GM12872 (cell line): ENCODE data around the gene PLCB1.

Experiments
- TF ChIP-seq, protein P1 (sequence below): IDR thresholded peaks from 3 replicates; pipeline ENCODE4 v1.5.1; 2011; ENCODE audit warnings: low read depth, mild to moderate bottlenecking, low read length, moderate library complexity; ENCODE audit not compliant: insufficient read depth

Gene PLCB1

DNA sequence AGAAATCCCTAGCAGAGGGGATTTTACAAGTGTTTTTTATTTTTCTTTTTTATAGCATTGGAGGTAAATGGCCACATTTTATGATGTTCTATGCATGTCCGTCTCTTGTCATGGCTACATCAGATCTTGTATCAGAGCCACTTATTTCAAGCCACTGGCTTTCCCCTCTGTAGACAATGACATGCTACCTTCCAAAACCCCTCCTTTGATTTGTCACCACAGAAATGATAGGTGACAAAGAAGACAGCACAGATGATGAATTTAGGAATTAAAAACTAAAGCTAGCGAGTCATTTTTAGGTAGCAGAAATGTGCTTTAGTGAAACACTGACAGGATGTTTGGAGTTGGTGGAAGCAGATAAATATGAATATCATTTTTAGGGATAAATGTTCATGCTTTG lies 20.8 kb downstream of the PLCB1 start:
- TF ChIP-seq, protein P1, sequence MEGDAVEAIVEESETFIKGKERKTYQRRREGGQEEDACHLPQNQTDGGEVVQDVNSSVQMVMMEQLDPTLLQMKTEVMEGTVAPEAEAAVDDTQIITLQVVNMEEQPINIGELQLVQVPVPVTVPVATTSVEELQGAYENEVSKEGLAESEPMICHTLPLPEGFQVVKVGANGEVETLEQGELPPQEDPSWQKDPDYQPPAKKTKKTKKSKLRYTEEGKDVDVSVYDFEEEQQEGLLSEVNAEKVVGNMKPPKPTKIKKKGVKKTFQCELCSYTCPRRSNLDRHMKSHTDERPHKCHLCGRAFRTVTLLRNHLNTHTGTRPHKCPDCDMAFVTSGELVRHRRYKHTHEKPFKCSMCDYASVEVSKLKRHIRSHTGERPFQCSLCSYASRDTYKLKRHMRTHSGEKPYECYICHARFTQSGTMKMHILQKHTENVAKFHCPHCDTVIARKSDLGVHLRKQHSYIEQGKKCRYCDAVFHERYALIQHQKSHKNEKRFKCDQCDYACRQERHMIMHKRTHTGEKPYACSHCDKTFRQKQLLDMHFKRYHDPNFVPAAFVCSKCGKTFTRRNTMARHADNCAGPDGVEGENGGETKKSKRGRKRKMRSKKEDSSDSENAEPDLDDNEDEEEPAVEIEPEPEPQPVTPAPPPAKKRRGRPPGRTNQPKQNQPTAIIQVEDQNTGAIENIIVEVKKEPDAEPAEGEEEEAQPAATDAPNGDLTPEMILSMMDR = no peak

DNA sequence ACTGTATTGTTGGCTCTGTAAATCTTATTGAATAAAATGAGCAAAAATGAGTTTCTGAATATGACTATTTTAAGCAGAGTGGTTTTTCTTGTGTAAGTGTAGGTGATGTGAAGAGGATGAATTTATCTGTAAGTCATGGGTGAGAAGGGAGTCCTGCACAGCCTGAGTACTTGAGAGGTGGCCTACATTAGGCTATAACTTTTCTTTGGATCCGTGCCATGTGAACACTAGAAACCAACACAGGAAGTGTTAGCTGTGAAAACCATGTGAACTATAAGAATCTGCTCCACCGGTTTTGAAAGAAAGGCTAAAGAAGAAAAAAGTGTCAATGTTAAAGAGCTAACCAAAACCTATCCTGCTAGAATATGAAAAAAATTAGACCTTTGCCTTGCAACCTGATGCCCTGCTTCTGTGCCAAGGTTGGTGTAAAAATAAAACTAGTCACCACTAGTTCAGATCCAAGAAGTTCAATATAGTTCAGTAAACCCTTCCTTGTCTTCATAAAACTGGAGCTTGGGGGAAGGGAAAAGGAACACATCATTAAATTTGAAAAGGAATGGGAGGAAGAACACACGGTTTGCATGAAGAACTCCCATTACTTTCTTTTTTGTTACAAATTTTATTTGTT lies 21.3 kb downstream of the PLCB1 start:
- TF ChIP-seq, protein P1 = no peak

DNA sequence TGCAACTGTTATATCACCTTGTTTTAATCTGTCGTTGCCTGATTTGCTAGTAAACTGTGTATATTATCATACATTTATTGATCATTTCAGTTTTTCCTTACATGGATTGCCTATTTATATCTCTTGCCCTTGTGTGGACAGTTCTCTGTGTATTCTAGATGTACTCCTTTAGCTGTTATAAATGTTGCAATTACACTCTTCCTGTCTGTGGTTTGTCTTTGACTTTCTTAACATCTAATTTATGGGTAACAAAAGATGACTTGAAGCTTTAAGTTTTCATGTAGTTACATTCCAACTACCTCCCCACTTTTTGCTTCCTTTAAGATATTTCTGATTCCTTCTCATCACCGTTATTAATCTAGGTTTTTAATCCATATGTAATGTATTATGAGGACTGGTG lies 22.6 kb downstream of the PLCB1 start:
- TF ChIP-seq, protein P1 = no peak

DNA sequence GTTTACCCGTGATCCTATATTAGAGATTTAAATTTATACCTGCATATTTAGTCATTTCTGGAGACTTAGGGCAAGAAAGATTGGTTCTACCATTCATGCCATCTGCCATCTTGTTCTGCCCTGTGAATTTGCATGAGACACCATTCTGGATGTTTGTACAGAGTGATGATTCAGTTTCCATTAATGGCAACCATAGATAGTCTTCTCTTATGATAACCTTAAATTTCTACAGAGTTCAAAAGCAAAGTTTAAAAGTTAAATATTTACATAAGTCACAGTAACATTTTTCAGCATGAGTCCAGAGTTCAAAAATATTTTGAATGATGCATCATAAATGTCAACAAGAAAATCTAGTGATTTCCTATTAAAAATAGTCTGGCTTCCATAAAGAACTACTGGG lies 23.2 kb downstream of the PLCB1 start:
- TF ChIP-seq, protein P1 = no peak

DNA sequence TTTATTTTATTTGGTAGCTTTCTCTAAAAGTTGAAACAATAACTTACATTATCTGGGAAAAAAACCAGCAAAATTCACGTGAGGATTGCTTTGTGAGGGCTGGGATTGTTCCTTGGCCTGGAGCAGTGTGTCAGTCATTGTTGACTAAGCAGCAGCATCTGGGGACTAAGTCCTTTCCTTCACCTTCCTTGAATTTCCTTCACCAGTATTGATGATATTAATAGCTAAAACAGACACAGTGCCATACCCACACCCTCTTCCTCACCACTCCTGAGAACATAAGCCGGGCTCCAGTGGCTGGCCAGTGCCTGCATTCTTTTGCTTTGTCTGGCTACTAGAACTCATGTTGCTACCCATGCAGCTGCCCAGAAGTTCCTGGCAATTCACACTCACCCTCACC lies 23.7 kb downstream of the PLCB1 start:
- TF ChIP-seq, protein P1 = no peak

DNA sequence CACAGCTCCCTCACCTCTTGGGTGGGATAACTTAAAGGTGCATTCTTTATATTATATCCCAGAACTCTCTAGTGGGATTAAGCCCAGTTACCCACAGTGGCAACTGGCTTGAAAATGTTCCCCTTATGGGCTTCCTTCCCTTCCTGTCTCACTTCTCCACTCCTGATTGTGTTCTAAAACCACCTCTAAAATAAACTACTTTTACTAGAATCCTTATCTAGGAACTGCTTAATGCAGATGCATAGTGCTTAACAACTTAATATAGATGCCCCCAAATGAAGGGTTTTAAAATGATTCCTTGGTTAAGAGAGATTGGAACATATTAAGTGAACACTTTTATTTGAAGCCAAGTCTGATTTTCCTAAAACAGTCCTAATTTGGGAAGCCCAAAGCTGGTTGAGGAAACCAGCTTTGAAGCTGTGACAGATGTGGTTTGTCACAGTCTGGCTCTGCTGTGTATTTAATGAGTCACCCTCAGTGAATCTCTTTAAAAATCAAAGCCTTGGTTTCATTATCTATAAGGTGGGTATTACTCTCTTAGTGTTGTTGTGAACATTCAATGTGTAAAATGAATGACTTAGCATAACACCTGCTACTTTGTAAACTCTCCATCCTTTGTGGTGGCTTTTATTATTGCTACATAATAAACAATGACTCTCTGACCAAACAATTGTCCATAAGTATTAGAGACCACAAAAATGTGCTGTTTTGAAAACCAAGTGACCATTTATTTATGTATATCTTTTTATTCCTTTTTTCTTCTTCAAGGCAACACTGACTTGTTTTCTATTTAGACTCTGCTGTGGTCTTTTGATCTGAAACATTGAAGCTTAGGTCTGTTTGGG lies 24.4 kb downstream of the PLCB1 start:
- TF ChIP-seq, protein P1 = no peak

DNA sequence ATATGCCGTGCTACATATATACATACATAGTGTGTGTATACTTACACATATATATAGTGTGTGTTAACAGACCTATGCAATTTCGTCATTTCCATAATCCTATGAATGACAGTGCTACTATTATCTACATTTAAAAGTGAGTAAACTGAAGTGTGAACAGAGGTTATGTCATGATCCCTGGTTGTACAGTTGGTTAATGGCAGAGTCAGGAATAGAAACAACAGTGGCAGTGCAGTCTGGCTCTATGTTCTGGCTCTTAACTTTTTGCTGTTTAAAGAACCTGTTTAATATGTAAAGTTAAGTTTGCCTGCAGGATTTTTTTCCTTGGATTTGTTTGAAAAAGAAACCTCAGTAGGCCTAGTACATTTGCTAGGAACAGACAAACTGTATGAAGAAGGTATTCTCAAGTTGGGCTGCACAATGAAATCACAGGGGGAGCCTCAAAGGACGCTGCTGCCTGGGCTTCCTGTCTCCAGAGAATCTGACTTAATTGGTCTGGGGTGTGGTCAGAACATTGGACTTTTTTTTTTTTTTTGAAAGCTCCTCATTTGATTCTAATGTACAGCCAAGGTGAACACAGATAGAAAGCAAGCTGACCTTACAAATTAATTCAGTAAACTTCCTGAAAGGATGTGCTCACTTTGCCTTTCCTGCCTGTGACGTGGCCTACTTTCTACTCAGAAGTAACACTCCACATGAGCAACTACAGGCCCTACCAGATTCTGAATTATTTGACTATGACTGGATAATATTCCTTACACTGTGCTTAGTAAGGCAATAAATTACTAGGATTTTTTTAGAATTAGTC lies 29.4 kb downstream of the PLCB1 start:
- TF ChIP-seq, protein P1 = no peak
